HL-60/S4 (cell line): Measurements from ENCODE around the gene PHF21B.

Experiments
- in situ Hi-C: fragments of 300-500 bp; cut with MboI; formaldehyde crosslinking; loops from 2 replicates; pipeline ENCODE4 v1.14.3; 2022; ENCODE audit warnings: low sequenced_read_pairs

Gene PHF21B

DNA sequence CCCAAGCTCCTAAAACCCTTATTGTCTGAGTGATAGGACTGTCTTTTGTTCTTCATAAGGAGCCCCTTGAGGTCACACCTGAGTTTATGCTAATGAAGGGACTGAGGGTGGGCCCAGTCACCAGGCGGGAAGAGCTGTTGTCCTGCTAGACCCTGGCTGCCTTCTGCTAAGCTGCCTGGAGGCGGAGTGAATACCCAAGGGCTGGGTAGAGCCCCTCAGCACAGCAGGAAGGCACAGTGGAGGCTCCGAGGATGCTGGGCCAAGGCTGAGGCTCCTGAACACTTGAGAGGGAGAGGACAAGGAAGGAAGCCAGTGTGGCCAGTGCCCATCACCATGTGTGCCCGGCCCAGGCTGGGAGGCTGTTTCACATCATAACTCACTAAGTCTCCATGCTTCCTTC, 4.8 kb upstream of the PHF21B start:
- in situ Hi-C loops, result no loop called here

DNA sequence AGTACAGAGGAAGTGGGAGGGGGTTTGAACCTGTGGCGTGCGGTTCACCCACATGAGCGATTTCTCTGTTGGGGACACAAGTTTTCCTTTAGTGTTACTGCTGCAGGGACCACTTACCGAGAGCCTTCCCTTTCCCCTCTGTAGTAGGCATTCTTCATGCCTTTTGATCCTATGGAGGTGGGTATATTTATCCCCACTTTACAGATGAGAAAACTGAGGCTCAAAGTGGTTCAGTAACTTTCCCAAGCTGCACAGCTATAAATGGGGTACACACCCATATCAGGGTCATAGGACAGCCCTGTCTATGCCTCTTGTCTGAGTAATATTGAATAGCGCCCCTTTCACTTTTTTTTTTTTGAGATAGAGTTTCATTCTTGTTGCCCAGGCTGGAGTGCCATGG, 3.3 kb upstream of the PHF21B start:
- in situ Hi-C loops, result no loop called here

DNA sequence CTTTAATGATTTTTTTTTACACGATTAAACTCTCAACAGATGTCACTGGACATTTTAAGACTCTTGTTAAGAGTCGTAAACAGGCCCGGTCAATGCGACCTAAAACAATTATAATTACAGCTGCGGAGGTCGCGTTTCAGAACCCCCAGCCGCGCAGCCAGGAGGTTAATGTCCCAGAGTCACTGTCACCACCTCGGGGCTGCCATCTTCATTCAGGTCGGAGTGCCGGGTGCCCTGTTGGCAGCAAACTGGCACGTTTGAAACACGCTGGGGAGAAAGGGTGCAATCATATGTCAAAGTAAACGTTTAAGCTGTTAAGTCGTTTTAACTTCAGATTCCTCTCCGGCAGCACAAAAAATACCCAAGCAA, 711 bp upstream of the PHF21B start:
- in situ Hi-C loops, result no loop called here

DNA sequence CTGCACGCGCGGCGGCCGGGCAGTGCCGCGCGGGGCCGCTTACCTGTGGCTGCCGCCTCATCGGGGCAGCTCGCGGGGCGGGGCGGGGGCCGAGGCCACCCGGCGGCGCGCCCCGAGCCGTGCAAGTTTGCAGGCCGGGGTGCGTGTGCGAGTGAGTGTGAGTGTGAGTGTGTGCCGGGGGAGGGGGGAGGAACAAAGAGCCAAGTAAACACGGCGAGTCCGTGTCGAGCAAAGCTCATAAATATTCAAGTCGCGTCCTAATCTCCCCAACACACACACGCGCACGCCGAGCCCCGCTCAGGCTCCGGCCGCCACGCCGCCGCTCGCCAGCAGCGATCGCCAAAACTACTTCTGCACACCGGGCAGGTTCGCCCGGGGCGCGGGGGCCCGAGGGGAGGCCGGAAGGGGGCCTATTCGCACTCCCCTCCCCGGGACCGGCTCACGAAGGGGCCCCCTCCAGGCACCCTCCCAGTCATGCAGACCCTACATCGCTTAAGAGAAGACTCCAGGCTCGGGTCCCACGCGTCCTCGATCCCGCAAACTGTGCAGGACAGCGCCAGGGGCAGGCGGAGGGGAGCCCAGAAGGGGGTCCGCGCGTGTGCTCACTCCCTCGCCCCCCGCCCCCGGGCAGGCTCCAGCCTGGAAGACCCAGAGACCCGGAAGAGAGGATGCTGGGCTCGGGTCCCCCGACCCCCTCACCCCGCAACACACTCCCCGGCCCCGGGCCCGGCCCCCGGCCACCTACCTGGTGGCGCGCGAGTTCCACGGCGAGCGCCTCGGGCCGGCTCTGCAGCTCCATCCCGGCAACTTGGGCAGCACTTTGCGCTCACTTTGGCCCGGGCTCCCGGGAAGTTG, 827 bp downstream of the PHF21B start:
- in situ Hi-C loops, result no loop called here

DNA sequence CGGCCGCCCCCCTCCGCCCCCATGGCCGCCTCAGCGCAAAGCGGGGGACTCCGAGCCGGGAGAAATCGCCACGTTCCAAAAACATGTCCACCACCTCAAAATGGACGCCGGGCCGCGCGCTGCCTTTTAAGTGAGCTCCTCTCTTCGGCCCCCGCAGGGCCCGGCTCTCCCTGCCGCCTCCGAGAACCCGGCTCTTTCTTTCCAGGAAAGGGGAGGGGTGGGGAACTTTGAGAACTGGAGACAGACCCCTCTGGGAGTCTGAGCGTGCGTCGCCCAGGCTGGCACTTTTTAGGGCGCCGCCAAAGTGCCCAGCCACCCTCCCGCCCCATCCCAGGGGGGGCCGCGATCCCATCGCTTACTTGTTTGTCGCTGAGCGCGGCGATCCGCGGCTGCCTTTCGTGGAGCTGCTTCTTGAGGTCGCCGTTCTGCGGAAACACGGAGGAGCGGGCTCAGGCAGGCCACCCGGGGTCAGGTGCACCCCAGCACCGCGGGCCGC, 1.6 kb downstream of the PHF21B start:
- in situ Hi-C loops, result no loop called here

DNA sequence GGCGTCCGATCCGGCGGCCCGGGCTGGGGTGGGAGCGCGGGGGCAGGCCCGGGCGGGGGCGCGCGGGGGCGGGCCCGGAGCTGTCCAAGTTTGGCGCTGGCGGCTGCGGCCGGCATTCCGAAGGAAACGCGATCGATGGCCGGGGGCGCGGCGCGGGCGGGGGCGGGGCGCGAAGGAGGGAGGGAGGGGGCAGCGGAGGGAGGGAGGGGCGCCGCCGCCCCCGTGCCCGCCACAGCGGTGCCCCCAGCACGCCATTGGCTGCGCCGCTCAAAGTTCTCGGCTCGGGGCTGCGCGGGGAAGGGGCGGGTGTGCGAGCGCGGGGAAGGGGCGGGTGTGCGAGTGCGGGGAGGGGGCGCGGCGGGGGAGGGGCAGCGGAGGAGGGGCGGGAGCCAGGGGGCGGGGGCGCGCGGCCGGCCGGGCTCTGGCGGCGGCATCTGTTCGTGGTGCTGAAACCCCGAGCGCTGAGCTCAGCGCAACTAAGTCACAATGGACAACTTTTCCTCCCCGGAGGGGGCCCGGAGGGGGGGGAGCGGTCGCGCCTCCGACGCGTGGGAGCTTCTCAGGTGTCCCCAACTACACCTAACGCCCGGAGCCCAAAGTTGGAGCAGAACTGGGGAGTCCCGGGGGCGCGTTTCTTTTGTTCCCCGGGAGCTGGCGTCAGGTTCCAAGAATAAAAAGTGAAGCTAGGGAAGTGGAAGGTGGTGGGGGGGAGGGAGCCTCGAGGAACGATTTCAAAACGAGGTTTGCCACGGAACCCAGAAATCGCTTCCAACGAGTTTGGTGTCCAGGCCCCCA, 2.2 kb downstream of the PHF21B start:
- in situ Hi-C loops, result no loop called here

DNA sequence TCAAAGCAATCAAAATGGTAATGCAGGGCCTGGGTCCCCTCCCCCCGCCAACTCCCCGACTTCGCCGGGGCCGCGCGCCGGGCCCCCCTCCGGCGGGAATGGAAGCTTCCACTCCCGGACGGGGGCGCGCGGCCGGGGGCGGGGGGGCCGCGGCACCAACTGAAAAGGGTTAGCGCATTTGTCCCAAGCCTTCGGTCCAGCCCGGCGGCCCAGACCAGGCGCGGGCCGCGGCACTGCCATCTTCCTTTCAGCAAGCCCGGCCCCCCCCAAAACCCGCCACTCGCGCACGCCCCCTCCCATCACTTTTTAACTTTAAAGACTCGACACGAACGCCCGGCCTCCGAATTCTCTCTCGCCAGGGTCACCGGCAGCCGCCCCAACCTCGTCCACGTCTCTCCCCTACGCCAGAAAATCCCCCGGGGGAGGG, 2.8 kb downstream of the PHF21B start:
- in situ Hi-C loops, result no loop called here

DNA sequence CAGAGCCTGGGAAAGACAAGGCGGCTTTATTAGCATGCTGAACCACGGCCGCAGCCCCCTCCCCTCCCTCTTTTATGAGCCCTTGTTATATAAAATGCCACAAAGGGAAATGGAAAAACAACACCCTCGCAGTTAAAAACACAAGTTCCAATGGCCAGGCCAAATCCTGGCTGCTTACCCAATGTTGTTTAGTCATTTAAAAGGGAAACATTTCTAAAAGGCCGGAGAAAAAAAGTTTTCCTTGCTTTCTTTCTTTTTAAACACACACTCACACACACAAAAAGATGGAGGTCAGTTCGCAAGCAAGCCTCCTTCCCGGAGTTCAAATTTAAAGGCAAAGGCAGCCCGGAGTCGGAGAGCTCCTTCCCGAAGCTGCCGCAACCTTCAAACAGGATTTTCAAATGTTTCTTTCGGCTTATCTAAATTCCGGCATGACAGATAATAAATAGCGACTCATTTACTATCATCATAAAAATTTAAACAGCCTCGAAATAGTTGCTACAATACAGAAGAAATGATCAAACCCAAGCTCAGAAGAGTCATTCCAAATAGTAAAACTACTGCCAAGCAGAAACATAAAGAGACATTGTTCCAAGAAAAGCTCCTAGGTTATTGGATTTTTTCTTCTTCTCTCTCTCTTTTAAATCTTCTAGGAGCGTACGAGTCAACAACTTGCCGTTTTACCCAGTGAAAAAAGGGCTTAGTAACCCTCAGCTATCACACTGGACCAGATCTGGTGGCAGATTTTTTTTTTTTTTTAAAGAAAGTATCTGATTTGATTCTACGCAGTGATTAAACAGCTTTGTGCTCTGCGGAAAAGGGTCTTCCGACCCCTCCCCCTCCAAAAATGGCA, 3.5 kb downstream of the PHF21B start:
- in situ Hi-C loops, result no loop called here

DNA sequence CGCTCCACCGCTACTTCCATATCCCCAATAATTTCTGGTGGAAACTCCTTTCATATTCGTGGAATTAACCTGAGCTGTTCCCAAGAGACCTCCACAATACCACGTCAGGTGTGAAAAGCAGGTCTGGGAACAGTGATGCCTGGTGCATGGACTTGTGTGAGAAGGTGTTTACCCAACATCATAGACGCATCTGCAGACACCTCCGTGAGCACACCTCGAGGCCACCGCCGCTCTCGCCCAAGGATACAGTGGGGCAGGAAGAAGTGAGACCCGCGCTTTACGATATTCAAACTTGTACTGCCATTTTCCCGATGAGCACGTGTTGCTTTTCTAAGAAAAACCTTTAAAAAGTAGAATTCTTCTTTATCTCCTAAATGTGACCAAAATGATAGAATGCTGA, 8.2 kb downstream of the PHF21B start:
- in situ Hi-C loops, result no loop called here

DNA sequence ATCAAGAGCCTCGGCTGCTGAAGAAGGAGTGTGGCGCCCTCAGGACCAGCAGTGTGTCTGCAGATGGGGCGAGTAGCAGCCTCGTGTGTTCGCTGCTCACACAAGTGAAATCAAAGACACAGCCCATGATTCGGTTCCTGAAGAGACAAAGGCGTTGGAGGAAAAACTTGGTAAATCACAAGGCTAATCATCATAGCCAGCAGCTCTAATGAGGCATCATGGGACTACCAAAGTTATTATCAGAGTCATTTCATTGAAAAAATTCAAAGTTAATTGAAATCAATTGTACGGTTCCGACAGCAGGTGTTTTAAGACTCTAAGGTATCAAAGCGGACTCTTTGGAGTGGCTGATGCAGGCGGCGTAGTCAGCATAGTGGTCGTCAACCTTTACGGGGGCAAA, 9.5 kb downstream of the PHF21B start:
- in situ Hi-C loops, result no loop called here

DNA sequence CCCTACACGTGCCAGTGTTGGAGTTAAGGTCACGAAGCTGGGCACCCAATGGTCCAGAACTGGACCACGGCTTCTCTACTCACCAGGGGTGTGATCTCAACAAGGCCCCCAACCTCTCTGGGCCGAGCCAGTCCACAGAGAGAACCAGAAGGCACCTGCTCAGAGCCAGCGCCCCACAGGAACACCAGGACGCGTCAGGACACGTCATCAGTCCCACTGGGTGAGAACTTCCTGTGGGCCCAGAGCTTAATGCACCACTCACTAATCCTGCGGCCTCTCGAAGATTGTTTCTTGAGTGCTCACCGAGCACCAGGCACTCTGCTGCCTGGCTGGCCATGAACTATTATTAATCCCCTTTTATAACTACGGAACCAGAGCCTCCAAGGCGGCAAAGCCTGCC, 10.1 kb downstream of the PHF21B start:
- in situ Hi-C loops, result no loop called here

DNA sequence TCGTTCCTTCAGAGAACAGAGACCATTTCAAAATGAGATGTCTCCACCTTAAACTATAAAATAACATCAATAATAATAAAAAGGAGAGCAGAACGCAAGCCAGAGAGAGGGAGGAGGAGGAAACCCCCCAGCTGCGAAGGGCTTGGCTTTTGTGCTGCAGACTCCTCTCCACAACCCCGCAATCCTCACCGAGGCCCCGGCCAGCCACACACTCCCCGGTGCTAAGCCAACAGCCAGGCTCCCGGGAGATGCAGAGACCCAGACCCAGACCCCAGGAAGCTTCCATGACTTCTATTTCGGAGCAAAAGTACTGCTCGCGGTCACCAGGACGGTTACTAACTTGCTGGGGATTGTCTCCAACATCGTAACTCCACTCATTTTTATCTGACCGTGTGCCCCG, 10.6 kb downstream of the PHF21B start:
- in situ Hi-C loops, result no loop called here

DNA sequence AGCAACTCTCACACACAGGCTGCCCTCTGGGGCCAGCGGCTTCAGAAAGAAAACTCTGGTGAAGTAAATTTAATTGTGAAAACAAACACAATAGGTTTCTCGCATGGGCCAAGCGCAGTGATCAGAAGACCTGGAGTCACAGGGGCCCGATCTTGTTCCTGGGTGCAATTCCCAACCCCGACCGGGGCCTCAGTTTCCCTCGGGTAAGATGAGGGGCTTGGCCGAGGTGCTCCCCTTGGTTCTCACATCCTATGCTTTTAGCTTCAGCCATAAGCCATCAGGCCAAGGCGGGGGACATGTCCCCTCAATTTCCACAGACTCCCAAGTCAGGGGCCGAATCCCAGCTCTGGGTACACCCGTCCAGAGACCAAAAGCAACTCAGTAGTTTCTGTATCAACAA, 11.5 kb downstream of the PHF21B start:
- in situ Hi-C loops, result no loop called here

DNA sequence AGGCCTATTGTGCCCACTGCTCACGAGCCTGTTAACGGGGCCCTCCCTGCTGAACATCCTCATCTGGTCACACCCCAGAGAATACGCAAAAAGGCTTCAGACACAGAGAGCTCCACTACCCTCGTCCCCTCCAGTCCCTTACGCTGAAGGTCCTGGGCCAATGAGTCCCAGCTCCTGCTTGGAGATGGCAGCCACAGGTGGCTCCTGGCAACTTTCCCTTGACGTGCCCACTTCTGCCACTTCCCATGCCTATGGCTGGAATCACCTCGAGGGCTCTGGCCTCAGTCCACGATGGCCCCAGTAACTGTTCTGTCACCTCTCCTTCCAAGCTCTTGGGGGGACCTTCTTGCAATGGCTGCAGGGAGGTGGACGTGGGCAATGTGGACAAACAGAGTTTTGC, 12.7 kb downstream of the PHF21B start:
- in situ Hi-C loops, result no loop called here

DNA sequence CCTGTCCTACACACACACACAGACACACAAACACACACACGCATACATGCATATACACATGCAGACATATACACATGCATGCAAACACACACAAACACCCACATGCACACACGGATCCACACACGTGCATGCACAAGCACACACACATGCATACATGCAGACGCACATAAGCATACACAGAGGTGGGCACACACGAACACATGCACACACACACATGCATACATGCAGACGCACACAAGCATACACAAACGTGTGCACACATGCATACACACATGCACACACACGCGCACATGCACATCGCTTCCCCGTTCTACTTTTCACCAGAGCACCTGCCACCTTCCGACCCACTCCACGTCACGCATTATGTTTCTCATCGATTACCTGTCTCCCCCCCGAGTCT, 13.2 kb downstream of the PHF21B start:
- in situ Hi-C loops, result no loop called here

DNA sequence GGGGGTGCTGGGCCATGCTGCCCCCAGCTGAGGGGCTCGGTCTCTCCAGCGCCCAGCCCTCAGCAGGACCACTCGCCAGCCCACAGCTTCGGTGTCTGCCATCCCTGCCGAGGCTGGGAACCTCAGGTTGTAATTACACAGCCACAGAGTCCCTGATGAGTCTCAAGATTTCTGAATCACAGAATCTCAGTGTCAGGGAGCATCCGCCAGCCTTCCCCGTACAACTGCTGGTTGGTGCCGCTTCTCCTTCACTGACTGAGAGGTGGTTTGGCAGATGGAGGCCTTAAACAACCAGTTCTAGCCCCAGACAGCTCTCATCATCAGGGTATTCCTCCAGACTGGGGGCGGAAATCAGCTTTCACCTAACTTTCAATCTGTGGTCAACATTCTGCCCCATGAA, 13.7 kb downstream of the PHF21B start:
- in situ Hi-C loops, result no loop called here

DNA sequence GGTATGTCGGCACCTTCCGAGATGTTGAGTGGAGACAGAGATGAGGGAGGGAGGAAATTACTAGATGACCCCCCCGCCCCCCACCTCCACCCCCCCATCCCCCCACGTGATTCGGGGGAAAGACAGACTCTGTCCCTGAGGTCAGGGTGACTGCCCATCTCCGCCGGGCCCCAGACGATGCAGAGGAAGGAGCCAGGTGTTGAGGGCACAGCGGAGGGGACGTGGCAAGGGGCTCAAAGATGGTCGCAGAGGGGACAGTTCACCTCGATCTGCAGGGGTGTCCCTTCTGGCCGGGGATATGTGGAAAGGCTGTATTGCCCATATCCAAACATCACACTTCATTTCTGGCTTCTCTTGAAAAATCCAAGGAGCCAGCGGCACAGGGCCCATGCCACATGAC, 14.1 kb downstream of the PHF21B start:
- in situ Hi-C loops, result no loop called here

DNA sequence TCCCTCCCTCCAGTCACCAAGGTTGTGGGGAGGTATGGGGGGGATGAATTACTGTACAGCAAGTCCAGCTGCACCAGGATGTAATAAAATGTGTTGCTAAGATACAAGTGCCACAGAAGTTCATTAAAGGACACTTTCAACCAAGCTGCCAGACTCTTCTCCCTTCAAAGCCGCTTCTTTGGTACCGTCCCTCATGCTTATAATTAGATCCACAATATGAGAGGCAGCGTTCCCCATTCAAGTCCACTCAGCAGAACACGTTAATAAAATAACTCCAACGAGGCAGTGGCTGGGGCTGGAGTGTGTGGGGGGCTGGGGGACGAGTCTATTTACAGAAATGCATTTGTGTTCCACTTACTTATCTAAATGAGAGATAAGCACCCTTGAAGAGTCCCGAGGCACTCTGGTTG, 14.7 kb downstream of the PHF21B start:
- in situ Hi-C loops, result no loop called here

DNA sequence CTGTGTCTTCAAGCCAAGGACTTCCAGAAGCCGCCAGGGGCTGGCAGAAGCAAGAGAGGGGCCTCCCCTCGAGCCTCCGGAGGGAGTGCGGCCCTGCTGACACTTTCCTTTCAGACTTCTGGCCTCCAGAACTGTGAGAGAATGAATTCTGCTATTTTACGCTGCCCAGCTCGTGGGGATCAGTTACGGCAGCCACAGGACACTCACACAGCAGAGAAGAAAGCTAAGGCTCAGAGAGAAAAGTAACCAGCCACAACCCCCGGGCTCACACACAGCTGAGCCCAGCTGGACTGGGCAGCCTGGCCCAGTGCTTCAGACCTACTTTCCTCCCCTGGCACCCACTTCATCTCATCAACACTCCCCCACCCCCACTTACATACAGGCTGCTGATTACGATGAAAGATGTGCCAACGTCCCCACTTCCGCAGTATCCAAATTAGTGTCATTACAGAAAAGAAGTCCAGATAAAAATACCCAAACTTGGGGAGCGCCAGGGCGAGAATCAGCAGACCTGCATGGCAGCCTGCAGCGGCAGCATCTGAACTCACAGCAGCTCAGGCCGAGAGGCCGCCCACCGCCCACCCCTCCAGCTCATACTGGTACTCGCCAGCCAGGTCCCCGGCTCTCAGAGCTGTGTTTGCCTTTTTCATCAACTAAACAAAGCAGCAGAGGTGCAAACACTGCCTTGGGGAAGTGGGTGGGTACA, 15.3 kb downstream of the PHF21B start:
- in situ Hi-C loops, result no loop called here

DNA sequence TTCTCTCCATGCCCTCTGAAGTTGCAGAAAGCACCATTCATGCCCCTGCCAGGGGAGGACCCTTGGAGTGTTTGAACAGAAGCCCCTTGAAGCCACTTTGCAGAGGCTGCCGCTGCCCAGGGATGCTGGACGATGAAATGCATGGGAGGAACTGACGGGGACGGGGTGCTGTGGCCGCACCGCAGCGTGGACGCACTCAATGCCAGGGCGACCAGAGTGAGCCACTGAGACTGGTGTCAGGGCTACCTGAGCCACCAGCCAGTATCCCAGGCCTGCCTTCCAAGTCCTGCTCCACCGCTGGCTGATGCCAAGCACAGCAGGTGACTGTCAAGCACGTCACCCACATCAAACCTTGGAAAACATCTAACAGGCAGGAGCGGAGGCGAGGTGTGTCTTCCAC, 17.6 kb downstream of the PHF21B start:
- in situ Hi-C loops, result no loop called here

DNA sequence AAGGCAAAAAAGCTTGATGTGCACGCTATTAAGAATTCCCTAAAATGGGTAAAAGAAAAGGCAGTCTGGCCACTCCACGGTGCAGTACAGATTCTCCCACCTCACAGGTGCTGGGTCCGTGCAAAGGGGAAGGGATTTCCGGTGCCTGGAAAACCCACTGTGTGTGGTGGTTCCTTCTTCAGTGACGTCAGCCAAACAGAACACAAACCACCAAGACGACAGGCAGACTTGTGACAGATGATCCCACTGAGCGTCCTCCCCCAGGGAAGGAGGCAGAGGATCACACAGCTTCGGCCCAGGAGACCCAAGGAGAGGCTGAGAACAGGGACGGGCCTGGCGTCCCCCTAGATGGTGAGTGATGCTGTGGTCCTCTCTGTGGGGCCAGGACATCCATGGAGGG, 18.6 kb downstream of the PHF21B start:
- in situ Hi-C loops, result no loop called here
